ENCODE measurements around the gene CPED1.
A peak's percentile ranks its signal among the peaks of the same experiment; 100 is the strongest.
"Not testable (repeated sequence)": the region's sequence is repeated elsewhere in the genome, so short reads cannot be mapped to it uniquely, and the experiment has no call there.

CPED1 gene

DNA sequence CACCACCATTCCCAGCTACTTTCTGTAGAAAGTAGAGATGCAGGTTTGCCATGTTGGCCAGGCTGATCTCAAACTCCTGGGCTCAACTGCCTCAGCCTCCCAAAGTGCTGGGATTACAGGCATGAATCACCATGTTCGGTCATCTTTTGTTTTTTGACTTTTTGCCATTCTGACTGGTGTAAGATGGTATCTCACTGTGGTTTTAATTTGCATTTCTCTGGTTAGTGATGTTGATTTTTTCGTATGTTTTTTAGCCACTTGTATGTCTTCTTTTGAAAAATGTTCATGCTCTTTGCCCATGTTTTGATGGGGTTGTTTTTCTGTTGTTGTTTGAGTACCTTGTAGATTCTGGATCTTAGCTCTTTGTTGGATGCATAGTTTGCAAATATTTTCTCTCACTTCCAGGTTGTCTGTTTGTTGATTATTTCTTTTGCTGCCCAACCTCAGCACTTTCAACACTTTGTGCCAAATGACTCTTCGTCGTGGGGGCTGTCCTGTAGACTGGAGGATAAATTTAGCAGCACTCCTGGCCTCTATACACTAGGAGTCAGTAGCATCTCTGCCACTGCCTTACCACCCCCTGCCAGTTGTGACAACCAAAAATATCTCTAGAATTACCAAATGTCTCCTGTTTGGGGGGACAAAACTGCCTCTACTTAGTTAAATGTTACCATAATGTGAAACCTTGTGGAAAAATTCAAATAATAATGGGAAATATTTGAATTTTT, 6.5 kb upstream of the CPED1 start:
- no peak for DNase-seq

DNA sequence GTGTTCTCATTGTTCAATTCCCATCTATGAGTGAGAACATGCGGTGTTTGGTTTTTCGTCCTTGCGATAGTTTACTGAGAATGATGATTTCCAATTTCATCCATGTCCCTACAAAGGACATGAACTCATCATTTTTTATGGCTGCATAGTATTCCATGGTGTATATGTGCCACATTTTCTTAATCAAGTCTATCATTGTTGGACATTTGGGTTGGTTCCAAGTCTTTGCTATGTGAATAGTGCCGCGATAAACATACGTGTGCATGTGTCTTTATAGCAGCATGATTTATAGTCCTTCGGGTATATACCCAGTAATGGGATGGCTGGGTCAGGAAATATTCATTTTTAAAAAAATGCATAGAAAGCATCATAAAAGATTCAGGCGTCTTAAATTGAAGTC, 4.9 kb upstream of the CPED1 start:
- DNase-seq = not testable (repeated sequence)

DNA sequence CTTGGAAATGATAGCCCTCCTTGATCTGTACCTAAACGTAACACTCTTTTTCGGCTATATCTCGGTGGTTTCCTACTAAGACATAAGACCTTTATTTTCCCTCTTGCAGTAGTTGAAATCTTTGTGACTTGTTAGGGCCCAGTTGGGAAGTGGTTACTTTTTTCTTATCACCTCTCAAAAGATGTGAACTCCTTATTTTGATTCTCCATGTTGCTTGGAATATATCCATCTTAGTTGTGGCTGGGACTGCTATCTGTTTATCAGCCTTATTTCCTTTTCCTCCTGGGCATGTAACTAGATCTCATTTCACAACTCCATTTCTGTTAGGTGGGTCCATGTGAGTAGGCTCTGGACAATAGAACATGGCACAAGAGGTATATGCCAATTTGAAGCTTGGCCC, 4.1 kb upstream of the CPED1 start:
- no peak for DNase-seq

DNA sequence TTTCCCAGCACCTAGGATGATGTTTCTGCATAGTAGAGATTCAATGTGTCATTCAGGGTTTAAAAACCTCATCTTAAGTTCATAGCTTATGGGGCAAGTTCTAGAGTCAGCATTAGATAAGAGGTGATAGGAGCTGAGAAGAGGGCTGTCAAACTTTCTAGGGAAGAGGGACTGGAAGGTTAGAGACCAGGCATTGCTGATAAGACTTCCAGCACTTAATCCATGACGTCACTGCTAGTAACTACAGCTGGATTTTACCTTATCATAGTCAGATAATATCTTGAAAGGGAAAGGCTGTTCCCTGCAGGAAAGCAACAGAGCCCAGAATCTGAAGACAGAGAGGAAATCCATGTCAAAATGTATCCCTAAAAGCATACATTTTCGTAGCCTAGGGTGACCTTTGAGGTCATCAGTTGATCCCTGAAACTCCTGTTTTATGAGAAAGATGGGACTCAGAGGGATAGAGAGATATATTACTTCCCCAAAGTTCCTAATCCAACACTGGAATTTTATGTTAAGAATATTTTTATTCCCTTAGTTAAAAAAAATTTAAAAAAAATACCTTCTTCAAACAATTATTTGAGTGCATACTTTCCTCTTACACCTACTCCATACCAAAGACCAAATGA, 3.3 kb upstream of the CPED1 start:
- DNase-seq = no peak

DNA sequence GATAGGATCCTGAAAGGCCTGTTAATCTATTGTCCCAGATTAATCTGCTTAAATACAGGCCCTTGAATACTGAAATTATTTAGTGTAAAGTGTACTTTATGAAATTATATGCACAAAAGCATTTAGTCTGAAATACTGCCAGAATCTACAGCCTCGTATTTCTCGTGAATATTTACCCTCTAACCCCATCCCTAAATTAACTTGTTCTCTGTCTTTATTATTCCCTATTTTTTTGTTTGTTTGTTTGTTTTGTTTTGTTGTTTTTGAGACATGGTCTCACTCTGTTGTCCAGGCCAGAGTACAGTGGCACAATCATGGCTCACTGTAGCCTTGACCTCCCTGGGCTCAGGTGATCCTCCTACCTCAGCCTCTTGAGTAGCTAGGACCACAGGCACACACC, 2.7 kb upstream of the CPED1 start:
- DNase-seq = no peak

DNA sequence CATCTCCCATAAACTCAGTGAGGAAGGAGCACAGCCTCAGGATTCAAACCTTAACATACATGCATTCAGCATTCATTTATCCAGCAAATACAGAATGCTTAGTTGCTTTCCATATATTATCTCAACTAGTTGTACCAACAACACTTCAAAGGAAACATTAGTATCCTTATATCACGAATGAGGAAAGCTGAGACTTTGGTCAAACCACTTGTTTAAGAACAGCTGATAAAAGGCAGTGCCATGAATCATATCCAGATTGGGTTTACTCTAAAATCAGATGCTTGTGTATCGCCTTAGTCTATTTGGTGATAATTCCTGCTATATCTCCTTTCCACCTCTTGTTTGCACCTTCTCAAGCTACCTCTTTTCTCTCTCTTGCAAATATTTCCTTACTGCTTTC, 1.9 kb upstream of the CPED1 start:
- DNase-seq = no peak

DNA sequence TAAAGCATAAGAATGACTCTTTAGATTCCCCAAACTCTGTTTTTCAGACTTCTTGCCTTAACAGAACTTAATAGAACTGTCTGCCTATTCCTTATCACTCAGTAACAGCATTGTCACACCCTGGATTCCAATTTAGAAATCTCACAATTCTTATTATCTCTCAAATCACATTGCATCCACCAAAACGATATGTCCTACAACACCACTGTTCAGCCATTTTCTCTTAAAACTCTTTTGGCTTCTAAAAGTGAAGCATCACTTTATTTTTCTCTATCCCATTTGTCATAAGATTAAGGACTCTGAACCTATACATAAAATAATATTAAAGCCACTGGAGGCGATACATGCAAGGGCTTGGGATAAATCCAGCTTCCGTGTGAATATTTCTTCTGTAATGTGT, 1.2 kb upstream of the CPED1 start:
- DNase-seq = no peak

DNA sequence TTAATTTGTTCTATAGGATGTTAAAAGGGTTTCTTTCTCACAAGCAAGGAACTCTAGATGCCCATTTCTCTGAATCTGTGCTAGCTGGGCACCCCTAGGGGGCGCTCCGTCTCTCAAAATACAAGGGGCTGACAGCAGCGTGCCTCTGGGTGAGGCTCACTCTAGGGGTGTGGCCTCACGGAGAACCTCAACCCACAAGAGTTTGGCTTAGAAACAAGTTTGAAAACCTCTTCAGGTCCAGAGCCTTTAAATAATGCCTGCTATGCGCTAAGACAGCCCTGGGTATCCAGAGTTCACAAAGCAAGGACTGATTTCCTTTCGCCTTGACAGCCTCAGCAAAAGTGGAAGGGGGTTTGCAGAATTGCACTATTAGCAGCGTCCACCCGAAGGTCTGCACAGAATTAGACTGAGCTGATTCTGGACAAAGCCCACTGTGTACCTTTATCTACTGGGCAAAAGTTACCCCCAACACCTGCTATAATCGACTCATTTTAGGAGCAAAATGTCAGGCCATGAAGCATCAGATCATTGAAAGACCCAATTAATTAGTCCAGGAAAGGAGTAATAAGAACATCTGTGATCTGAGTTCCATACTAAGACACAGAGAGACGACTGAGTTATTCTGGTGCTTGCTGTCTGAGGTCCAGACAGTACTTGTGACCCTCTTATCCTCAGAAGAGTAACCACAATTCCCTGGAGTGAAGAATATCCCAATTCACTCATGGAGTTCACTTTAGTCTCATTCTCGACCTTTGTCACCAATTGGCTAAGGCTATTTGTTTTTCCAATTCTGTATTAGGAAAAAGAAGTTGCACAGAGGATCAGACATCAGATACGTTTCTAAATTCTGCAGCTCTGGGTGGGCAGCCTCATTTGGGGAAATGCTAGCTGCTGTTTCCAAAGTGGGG, 574 bp upstream of the CPED1 start:
- peak; percentile 88 for DNase-seq

DNA sequence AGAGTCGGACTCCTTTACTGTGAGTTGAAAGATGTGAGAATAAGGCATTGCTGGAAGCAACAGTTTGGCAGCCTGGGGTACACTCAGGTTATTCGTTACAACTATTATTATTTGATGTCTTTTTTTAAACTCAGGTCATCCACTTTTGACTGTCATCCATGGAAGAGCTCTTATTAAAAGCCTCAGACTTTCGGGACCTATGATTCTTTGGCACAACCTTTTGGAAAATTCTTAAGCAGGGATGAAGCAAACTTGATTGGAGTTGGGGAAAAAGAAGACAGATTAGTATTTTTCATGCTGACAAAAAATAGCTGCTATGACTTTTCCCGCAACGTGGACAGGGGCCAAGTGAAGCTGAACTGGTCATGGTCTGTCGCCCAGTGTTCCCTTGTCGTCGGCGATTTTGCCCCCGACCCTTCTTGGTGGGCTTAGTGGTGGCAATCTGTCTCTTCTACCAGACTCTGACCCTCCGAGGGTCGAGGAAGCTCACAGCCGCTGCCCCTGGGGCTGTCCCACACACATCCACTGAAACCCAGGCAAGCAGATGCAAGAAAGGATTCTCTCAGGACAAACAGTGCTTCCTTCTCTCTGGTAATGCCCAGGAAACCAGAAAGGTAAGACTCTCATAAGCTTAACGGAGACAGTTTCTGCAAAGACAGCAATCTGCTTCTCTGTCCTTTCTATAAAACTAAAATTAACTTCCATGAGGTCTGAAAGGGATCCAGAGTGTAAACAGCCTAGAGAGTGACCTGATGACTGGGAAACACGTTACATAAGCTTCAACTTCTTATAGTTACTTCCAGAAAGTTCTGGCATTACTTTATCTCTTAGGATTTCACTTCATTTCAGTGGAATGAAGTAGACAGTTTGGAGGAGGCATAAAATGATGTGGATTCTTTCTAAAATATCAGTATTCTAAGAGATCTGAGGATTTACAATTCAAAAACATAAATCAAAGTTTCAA, 1.0 kb downstream of the CPED1 start:
- no peak for DNase-seq

DNA sequence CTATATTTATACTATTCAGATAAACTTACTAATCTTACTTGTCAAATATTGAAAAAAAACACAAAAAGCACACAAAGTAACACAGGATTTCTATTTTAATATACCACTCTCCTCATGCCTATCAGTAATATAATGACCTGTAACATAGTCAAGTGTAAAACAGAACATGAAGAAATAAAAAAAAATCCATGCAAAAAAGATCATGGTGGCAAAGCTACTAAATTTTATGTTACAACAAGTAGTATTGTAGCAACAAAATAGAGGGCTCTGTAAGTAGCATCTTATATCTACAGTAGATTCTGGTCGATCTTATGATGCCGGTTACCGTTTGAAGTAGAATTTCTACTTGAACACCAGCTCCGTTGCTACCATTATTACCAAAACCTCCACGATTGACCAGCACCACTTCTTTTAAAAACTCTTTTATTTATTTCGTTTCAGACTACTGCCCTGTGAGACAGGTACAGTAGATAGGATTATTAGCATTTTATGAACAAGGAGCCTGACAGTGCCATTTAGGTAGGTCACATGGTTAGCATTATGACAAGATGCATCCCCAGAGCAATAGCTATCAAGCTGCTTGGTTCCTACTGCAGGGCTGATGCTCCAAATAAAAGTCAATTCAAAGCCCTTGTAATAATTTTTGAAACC, 2.1 kb downstream of the CPED1 start:
- no peak for DNase-seq

DNA sequence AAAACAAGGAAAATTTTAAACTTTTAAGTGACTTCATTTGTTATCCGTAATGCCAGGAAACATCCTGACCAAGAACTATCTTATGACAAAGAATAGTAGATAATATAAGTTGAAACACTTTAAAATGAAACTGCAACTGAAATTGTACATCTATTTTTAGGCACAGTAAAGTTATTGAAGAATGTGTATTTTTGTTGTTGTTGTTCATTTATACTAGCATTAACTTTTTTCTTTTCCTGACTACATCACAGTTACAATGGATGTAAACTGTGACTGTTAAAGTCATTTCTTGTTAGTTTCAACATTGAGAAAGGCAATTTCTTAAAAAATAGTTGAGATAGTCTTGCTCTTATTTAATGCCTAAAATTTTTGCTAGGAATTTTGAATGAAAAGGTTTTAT, 2.6 kb downstream of the CPED1 start:
- DNase-seq = no peak

DNA sequence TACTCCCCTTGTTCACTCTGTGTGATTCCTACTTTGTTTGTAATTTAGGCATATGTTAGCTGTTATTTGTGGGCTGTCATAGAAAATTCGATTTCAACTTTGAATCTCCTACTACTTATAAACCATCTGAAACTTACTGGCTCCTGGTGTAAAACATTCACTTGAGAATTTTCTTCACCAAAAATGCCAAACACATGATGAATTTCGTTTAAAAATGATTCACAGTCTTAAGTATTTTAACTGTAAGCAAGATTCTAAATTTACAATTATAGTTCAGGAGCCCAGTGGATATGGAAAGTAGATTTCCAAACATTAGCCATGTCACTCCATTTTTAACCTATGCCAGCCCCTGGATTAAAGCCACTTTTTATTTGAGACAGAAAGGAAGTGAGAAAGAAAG, 3.1 kb downstream of the CPED1 start:
- no peak for DNase-seq

DNA sequence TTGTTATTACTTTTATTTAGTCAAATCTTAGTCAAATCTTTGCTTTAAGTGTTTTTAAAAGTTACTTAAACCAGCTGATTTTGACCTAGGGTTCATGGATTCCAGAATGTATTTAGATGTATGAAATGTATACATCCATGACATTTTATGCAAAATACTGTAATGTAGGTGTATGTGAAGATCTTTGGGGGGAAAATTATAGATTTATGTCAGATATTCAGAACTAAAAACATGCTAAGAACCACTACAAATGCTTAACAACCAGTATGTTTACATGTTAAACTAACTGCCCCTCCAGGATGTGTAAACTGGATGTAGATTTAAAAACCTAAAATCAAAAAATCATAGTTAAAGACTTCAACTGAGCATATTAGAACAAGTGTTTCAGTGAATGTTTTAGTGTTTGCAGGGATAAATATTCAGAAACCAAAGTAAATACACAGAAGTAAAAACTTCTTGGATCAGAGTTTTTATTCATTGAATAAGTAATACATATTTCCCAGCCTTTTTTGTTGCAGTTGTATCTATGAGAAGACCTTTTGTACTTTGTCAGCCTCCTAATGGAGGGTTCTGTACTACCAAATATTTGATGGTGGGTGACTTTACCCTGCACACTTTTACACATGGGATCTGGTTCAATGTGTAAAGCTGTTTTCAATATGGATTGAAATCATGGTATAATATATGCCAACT, 3.9 kb downstream of the CPED1 start:
- DNase-seq = no peak

DNA sequence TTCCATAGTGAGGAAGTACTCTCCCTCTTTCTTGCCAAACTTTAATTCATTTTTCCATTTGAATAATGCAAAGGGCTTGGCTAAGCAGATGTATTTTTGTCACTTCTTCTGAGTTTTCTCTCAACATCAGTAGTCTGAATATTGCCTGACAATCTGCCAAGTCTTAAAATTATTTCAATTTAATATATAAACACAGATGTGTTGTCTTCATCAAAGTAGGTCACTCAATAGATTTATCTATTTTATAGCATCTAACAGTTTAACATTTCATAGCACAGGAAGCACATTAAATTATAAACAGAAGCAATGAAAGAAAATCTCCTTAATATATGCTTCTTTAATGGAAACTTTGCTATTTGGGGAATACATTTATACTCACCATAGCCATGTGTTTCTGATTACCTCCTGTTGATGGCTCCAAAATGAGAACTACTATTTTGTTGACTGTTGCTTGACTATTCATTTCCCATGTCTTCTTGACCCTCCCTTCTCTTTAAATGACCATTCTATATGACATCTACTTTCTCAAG, 4.5 kb downstream of the CPED1 start:
- no peak for DNase-seq

DNA sequence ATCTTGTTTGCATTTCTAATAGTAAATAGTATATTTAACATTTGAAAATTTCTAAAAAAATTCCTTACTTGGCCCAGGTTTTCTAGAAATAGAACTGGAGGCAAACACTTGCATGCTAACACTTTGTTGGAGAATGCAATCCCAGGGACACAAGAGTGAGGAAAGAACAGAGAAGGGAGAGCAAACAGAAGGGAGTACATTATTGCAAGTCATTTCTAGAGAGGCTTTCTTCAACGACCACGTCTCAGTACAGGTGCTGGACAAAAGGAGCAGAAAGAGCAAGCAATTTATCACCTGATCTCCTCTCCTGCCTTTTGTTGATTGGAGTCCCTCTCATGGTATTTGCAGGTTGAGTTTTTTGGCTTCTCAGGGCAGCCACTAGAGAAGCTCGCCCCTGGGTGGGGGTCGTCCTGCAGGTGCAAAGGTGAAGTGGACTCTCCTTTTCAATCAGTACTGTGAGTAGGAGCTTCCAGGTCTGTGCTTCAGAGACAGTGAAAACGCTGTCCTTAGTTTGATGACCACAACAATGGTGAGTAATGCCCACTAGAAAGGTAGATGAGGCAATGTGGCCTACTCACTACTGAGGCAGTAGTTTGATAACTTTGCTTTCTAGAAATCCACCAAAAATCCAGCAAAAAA, 5.2 kb downstream of the CPED1 start:
- DNase-seq = no peak

DNA sequence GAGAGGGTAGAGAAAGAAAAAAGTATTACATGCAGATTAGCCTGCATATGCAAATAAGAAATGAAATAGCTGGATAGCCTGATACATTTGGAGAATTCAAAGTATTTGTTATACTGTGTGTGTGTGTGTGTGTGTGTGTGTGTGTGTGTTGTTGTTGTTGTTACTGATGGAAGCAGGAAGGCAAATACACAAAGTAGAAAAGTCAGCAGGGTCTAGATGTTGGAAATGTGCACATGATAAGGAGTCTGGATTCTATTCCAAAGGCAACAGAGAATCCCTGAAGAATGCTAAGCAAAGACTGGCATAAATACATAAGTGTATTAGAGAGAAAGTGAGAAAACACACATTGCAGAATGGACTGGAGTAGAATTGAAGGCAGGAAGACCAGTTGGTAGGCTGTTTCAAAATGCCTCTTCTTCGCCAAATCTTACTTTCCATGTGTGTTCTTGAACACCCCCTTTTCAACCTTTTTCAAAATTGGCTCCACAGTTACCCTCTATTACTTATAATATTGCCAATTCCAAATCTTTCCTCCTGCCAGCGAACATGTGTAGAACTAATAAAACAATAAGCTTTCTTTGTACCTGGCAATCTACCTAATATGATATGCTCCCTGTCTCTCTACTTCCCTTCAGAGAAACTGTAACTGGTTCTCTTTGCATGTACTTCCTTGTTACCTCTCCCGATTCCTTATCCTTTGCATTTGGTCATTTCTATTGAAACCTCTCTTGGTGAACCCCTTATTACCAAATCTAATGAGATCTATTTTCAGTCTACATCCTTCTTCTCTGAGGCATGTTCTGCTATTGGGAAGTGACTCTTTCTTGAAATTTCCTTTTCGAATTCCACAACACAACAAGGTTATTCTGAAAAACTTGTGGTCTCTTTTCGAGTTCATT, 6.2 kb downstream of the CPED1 start:
- DNase-seq = no peak

DNA sequence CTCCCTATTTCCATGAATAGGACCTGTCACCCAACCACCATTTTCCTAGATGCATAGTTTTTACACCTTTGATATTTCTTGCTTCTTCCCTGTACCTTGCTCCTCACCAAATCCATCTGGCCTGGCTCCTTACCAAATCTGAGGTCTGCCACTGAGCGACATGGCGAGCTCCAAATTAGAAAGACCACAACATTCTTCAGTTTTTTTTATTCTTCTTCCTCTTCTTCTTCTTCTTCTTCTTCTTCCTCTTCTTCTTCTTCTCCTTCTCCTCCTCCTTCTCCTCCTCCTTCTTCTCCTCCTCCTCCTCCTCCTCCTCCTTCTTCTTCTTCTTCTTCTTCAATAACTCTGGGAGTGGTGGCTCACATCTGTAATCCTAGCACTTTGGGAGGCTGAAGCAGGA, 7.1 kb downstream of the CPED1 start:
- no peak for DNase-seq

DNA sequence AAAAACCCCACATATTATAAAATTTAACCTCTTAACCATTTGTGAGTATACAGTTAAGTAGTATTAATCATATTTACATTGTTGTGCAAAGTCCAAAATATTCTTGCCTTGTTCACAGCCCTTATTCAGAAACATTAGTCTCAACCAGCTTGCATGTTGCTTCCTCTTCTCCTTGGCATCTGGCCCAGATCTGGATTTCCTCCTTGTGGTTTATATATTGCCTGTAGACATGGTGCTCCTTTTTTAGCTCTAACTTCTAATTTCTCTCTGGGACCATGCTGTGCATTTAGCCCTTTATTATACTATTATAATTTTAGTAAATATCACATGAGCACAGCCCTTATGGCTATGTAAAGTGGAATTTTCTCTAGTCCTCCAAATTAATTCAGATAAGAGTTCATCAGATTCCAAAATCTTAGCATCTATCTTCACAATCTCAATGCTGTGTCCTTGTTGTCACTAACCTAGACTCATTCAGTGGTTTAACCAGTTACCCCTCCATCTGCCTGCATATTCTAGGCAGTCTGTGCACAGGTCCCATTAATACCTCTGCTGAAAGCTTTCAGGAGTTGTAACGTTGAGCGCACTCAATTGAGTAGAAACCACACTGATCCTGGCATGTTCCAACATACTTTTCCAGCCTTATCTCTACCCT, 7.9 kb downstream of the CPED1 start:
- DNase-seq = peak; percentile 63

DNA sequence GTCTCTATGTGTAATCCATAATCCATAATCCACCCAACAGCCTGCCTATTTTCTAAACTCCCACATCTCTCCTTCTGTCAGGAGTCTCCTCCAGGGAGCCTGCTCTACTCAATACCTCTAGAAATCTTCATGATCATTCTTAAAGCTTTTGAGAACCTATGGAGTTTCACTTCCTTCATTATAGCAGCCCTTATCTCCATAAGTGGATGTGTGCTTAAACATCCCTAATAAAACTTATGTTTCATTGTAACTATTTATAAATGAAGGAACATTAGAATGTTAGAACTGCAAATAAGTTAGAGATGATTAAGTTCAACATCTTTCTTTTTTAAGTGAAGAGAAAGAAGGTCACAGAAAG, 8.5 kb downstream of the CPED1 start:
- no peak for DNase-seq

Measured in CD4-positive, alpha-beta T cell treated with Interleukin-10 for 1 hour (primary cell).